T-helper 1 cell treated with Interleukin-12 subunit alpha and Interleukin-12 subunit beta and Interleukin-4 antibody, amounts not matched to agents 30 ng/mL and 1 ng/mL, for 36 hours (primary cell): ENCODE measurements around the gene ZFYVE28. TPM values are rescaled to one million over a fixed set of nuclear protein-coding genes. Genes with fewer than 3 reads are reported as not detected.

Experiments
- intact Hi-C: fragments of 100-400 bp; cut with micrococcal nuclease; formaldehyde crosslinking; loops from one replicate; pipeline ENCODE4 v1.15.1; 2024
- total RNA-seq: library from RNA; stranded (reverse); gene quantifications from 2 replicates; pipeline ENCODE4 v1.2.3, GENCODE V29; 2022

The ZFYVE28 gene
- total RNA-seq: 21.2 and 21.6 TPM in 2 replicates

DNA sequence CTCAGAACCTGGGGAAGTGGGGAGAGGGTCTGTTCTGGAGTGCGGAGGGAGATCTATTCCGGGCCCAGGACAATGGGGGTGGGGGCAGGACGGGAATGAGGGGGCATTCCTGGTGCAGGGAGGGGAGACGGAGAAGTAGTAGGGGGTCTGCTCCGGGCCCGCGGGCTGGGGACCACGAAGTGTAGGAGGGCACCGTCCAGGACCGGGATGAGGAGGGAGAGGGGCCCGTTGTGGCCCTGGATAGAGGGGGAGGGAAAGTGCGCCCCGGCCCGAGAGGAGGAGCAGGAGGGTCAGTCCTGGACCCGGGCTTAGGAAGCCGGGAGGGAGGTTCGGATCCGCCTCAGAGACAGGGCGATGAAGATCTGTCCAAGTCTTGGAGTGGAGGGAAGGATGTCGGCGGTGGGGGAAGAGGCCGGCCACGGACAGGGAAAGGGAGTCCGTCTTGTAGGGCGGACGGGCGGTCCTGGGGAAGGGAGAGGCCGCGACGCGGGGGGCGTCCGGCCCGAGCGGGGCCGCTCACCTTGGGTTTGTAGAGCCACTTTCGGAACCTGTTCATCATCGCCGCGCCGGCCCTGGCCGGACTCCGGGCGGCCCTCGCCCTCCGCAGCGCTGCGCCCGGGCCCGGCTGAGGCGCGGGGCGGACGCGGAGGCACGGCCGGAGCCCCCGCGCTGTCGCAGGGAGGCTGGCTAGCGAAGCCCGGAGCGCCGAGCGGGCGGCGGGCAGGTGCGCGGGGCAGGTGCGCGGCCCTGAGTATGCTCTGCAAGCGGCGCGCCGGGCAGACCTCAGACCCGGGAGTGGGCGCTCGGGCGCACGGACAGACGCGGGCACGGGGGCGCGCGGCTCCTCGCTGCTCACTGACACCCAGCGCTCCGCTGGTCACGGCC is at the start of gene ZFYVE28:
TSS of gene ZFYVE28 (minus strand) at position 881 of the 885 bp plus-strand sequence. CDS start at position 559, 322 bp downstream.
- intact Hi-C loops: loop anchor here (1.0 to 10.0 kb wide), 16 partner anchors 51 to 1153 kb away; partner anchors contain the start of genes FAM193A, FAM53A, GRK4 and HAUS3

DNA sequence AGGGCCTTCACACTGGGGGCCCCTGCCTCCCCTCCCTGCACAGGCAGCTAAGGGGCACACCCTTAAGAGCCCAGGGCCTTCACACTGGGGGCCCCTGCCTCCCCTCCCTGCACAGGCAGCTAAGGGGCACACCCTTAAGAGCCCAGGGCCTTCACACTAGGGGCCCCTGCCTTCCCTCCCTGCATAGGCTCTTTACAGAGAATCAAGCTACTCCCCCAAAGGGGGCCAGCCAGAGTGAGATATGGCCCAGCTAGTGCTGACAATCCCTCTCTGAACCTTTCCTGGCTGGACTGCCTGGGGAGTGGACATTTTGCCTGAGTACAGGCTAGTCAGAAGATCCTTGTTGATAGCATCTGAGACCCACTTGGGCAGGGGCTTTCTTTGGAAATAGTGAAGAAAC is 47.1 kb upstream of the ZFYVE28 start:
- intact Hi-C loops: loop anchor here (5.0 to 10.0 kb wide), 3 partner anchors 377 to 609 kb away; partner anchors contain the start of genes ADD1, HTT and HTT-AS

DNA sequence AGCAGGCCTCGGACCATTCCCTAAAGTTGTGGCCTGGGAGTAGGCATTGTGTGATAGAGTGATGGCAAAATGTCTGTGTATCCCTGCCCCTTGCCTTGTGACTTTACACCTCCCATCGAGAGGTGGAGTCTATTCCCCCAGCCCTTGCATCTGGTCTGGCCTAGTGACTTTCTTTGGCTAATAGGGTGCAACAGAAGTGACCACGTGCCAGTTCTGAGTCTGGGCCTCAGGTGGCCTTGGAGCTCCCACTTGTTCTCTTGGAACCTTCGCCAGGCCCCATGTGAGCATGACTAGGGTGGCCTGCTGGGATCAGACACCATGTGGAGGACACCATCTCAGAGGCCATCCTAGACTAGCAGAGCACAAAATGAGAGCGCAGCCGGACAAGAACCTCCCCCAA is 46.6 kb upstream of the ZFYVE28 start:
- intact Hi-C loops: loop anchor here (5.0 to 10.0 kb wide), 3 partner anchors 377 to 610 kb away; partner anchors contain the start of genes ADD1, HTT and HTT-AS

DNA sequence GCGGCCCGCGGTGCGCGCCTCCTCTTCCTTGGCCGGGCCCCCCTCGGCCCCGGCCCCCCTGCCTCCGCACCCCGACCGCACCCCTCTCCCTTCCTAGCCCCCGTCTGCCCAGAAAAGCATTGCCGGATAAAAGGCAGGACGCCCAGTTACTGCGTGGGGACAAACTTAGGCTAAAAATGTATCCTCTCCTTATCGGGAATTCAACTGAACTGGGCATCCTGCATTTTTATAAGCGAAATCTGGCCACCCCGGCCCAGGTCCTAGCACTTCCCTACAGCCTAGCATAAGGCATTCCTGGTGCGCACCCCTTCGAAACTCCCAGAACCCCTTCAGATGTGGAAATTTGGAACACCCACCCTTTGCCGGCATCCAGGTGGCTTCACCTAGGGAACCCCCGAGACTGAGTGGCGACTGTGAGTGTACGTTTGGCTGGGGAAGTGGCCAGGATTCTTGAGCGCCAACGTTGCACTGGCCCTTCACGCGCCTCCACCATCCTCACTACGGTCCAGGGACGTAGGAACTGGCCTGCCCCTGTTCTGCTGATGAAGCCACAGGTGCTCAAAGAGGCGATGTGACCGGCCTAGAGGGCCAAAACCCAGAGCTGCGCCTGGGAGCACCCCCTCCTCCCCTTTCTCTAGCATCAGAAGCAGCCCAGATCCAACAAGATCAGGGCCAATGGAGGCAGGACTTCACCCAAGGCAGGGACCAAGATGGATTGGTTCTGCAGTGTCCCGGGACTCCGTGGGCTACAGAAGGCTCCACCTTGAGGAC is 44.7 kb upstream of the ZFYVE28 start:
- intact Hi-C loops: loop anchor here (1.0 to 10.0 kb wide), 3 partner anchors 181 to 612 kb away; partner anchors contain the start of genes HTT and HTT-AS

DNA sequence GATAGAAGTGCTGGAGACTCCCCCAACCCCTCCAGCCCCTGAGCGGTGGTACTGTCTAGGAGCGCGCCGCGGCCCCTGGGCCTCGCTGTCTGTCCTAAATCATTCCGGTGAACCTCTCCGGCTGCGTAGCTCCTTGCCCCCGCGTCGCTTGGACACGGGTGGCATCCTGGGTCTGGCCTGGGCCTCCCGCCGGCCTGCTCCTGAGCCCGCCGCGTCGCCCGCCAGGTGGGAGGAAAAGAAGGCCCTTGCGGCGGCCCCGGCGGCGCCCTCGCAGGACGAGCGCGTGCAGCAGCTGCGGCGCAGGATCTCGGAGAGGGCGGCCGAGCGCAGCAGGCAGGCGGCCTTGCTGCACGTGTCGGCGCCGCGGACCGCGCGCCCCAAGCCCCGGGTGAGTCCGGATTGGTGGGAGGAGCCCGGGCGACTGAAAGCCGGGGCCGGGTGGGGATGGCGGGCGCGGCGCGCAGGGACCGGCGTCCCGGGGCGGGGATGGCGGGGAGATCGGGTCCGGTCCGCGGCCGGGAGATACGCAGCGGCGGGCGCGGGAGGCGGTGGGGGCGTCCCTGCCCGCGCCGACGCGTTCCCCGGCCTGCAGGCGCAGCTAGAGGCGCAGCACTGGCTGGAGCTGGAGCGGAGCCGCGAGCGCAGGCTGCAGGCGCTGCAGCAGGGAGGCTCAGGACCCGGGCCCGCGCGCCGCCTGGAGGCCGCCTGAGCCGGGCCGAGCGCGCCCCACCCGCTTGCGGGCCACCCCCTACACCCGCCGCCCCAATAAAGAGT is 44.0 kb upstream of the ZFYVE28 start:
- intact Hi-C loops: loop anchor here (1.0 to 10.0 kb wide), 3 partner anchors 180 to 612 kb away; partner anchors contain the start of genes HTT and HTT-AS

DNA sequence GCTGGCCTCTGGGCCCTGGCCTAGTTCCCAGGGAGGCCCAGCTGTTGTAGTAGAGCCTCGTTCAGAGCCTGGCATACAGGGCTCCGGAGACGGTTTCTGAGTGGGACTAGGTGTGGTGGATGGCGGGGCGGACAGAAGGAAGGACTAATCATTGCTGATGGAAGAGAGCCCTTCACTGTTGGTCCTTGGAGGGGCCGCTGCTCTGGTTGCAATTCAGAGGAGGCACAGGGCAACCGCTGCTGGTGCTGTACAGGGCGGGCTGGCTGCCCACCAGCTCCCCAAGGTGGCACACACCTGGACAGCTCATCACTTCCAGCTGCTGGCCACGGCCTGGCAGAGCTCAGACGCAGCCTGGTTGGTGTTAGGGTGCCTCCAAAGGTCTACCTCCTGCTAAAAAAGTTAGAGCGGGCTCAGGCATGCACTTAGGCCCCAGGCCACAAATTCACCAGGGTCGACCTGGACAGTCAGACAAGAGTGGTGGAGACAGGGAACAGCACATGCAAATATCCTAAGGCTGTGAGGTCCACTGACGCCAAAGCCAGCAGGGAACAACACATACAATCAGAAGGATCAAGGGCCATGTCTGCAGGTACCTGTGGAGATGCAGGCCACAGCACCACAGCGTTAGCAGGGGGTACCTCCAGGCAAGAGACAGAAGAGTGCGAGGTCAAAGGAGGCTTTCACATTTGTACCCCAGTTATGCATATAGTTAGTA is 43.0 kb upstream of the ZFYVE28 start:
- intact Hi-C loops: loop anchor here (10.0 kb wide), 1 partner anchor 613 kb away; the partner anchor contains the start of genes HTT and HTT-AS

DNA sequence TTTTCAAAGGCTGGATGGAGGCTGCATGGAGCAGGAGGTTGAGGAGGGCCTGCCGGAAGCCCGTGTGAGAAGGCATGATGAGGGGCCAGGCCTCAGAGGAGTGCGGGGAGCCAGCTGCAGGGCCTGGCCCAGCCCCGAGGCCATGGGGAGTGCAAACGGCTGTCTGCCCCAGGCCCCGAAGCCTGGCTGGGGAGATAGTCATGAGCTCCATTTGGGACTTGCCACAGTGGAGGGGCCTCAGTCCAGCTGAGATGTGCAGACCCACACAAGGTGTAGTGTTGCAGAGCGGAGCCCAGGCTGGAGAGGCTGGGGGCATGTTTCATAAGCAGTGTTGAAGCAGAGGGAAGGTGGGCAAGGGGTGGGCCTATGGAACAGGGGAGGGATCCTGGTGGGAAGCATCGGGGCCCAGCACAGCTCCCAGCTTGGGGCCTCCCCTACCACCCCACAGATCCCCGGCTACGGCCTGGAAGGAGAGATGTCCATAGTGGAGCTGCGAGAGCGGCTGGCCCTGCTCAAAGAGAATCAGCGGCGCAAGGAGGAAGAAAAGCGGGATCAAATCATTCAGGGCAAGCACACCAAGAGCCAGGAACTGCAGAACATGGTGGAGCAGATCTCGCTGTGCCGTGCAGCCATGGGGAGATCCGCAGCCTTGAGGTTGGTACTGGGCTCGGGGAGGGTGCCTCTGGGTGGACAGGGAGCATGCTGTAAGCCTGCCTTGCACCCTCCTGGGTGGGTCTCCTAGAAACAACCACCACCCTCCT is 41.3 kb upstream of the ZFYVE28 start:
- intact Hi-C loops: loop anchor here (10.0 kb wide), 1 partner anchor 615 kb away; the partner anchor contains the start of genes HTT and HTT-AS

DNA sequence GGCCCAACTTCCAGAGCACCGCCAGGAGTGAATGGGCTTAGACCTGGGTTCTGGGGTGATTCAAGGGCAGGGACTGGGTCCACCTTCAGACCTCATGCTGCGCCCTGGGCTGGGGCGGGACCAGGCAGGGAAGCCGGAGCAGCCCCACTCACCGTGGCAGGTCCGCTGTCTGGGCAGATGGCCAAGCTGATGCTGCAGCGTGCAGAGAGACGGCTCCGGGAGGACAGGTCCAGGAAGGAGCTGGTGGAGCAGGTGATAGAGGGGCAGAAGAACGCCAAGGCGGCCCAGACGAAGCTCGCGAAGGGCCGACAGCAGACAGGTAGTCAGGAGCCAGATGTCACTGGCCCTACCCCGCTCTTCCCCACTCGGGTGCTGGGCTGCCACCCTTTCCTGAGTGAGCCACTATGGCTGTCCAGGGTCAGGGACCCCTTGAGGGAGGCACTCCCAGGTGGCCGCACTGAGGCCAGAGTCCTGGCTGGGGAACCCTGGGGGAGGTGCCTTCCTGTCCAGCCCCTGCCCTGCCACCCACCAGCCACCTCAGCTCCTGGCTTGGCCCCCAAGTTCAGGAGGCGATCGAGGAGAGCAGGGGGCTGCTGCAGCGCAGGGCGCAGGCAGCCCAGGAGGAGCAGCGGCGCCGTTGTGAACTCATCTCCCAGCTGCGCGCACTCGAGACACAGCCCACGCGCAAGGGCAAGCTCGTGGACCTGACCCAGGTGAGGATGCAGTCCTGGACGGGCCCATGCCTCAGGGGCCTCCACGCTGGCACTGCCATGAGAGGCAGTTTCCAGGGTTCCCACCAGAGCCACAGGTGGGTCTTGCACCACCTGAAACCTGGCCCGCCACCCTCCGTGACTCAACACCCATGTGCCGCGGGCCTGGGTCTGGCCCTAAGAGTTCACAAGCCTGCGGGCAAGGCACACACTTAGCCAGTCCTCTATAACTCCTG is 40.4 kb upstream of the ZFYVE28 start:
- intact Hi-C loops: no loop called here

DNA sequence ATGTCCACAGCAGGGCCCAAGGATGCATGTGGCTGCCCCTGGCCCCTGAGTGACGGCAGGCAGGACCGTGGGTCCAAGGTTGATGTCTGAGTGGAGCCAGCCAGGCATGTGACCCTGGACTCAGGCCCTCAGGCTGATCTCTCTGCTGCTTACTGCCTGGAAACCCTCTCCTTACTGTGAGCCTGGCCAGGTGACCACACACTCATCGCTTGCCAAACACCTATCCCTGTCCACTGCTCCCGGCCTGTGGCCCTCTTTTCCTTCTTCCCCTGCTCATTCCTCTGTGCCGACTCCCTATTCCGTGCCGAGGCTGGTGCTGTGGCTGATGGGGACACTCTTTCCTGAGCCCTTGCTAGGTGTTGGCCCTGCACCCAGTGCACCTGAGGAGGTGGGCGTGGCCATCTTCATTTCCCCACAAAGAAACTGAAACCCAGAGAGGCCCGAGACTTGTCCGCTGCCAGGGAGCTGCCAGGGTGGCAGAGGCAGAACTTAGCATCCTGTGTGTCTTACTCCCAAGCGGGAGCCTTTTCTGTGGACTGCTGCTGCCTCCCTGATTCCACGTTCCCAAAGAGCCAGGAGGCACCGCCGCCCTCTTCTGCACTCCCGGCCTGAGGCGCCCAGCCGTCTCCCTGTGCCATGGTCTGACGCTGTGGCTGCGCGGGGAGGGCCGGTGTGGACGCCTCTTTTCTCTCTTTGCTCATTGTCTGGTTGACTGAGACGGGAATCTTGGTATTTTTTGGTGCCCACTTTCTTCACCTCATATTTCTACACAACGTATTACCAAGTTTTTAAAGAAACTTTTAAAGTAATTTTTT is 39.2 kb upstream of the ZFYVE28 start:
- intact Hi-C loops: no loop called here

DNA sequence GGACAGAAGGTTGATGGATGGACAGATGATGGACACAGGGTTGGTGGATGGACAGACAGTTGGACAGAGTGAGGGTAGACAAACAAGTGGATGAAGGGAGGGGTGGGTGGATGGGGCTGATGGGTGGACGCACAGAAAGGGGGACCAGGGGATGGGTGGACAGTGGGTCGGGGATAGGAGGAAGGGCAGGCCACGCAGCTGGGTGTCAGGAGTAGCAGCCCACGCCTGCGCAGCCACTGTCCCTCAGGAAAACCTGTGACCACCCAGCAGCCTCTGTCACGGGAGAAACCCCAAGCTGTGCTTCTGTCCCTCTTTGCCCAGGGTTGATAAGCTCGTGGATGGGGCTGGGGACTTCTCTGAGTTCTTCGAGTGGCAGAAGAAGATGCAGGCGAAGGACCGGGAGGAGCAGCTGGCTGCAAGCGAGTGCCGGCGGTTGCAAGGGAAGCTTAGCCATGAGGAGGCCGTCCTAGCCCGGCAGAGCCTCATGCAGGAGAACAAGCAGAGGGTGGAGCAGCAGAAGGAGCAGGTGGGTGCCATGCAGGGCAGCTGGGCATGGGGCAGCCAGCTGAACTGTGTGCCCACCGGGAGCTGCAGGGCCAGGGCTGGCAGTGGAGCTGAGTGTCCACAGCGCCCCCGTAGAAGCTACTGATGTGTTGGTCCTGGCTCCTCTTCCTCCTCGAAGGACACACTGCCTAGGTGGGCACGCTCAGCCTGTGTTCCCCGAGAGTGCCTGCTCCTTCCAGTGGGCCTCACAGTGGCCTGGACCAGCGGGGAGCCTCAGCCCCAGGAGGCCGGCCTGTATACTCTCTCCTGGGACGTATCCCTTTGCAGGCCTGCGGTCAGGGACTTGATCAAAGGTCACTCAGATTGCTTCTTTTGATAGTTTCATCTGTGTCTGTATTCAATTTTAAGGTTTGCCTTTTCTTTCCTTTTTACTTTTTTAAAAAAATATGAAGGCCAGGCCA is 33.7 kb upstream of the ZFYVE28 start:
- intact Hi-C loops: no loop called here

DNA sequence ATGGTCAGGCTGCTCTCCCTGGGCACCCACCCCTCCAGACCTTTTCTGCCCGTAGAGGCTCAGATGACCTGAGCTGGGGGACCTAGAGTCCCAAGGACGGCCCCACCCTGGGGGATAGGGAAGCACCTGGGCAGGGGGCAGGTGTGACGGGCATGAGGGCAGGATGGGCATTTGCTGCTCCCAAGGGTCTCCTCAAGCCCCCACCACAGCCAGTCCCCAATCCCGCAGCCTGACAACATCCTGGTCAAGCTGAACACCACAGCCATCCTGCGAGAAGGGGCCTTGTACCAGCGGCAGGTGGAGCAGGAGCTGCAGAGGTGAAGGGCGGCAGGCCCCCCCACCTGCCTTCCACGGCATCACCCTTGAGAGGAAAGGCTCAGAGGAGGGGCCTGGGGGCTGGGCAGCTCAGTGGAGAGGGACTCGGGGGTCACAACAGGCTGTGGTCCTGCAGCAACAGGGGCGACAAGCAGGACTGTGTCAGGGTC is 32.6 kb upstream of the ZFYVE28 start:
- intact Hi-C loops: no loop called here

DNA sequence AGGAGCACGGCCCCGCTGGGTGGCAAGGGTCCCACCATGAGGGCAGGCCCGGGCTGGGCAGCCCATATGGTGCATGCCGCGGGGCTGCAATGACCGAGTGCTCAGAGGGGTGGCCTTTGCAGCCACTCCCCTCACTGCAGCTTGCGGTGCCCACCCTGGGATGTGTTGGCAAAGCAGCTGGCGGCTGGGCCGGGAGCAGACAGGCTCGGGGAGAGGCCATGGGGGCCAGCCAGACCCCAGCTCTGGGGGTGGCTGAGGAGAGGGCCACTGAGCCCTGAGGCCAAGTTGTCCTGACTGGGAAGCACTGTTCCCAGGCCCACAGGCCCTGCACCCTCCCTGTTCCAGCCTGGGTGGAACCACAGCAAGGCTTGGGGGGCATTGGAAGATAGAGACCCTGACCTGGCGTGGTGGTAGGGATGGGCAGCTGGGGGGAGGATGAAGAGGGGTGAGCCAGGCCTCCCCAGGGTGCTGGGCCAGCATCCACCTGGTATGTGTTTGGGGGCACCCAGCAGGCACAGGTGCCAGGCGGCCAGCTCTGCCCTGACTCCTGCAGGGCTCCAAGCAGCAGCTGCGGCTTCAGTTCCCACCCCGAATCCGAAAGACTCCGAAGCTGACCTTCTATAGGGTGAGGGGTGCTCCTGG is 32.1 kb upstream of the ZFYVE28 start:
- intact Hi-C loops: no loop called here

DNA sequence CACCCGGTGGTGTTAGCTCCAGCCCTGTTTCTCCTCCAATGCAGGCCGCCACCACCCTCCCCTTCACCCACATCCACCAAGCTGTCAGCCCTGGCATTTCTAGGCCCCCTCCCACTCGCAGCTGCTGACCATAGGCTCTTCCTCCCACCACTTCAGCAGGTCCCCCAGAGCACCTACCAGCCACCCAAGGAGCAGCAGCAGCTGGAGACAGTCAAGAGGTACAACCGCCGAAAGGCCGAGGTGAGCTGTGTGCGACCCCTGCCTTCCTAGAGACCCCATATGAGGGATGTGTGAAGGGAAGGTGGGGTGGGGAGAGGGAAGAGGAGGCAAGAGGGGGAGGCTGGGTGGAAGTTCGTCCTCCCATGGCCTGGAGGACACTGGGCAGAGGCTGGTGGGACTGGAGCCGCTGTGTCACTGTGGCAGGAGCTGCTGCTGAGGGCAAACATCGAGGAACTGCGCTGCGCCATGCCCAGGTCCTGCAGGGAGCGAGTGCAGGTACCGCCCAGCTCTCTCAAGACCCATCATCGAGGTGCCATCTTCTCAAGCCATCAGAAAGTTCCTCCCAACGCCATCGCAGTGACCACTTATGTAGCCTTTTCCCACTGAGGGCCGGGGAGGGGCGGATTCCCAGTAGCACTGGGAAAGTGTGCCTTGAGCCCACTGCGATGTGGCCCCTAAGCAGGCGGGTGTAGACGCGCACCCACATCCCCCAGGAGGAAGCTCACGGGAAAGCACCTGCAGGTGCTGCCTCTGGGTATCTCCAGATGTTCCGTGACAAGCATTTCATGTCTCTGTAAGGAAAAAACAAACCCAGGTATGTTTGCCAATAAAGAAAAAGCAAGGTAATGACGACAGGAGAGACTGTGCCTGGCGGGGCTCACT is 31.3 kb upstream of the ZFYVE28 start:
- intact Hi-C loops: no loop called here

DNA sequence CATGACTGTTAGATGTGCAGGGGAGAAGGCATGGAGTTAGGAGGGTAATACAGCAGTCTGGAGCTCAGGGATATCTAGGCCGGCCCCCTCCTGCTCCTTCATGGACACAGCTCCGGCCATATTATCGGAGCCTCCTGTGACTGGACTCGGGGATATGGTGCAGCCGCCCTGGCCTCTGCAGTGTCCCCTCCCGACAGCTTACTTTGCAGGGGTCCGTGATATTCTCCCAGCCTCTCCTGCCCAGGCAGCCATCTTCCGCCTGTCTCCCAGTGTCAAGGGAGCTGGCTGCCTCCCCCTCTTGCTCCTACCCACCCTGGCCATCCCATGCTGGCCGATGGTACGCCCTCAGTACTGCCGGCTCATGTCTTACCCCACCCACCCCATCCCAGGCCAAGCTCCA is 30.6 kb upstream of the ZFYVE28 start:
- intact Hi-C loops: no loop called here

DNA sequence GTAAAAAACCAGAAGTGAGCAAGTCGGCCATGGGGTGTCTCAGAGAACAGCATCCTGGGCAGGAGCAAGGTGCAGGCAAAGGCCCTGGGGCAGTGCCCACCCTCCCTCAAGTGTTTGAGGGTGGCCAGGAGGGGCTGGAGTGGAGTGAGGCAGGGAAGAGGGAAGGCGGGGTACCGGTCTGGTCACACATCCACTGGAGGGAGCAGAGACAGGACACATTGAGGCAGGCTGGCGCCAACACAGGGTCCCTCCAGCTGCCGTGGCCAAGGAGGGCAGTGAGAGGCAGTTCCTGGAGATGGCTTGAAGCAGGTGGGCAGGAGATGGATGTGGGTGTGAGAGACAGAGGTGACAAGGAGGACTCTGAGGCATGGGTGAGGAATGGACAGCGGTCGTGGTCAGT is 30.1 kb upstream of the ZFYVE28 start:
- intact Hi-C loops: no loop called here
